Ramos (cell line): ENCODE results near the gene NPC1L1.

Source experiments
- in situ Hi-C: fragments of 300-500 bp; cut with MboI; formaldehyde crosslinking; loops from one replicate; pipeline ENCODE4 v1.14.3; 2022; ENCODE audit warnings: low sequenced_read_pairs; ENCODE audit not compliant: unreplicated experiment

The NPC1L1 gene

GRCh38 chr7:44482502-44483485 is 58.3 kb downstream of the NPC1L1 start:
- in situ Hi-C loops = no loop called here

GRCh38 chr7:44477938-44478337 is 63.2 kb downstream of the NPC1L1 start:
- in situ Hi-C loops = loop anchor here (5.0 kb wide), 1 partner anchor 236 kb away; no protein-coding TSS in a partner anchor

GRCh38 chr7:44477063-44477830 is 63.9 kb downstream of the NPC1L1 start:
- in situ Hi-C loops = loop anchor here (5.0 kb wide), 1 partner anchor 235 kb away; no protein-coding TSS in a partner anchor

GRCh38 chr7:44476313-44476712 is 64.8 kb downstream of the NPC1L1 start:
- in situ Hi-C loops = loop anchor here (5.0 kb wide), 1 partner anchor 234 kb away; no protein-coding TSS in a partner anchor

DNA sequence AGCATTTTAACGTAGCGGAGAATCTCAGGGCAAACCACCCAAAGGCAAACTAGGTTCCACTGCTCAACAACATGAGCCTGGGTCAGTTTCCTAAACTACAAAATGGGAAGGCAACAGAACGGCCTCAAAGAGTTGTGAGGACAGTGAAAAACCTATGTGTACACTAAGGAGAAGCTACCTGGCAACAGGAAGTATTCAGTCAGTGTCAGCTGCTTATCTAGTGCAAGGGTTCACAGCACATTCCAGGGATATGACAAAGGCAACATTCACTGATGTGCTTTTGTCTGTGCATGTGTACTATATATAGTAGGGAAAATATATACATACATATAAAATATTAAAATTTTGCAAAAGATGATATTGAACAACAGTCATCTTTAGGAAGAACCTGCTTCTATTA is 67.8 kb downstream of the NPC1L1 start:
- in situ Hi-C loops = no loop called here

- in situ Hi-C loops = no loop called here
Observed at GRCh38 chr7:44472843-44473242, 68.3 kb downstream of the NPC1L1 start.

GRCh38 chr7:44471850-44472249 is 69.3 kb downstream of the NPC1L1 start:
- in situ Hi-C loops = no loop called here

DNA sequence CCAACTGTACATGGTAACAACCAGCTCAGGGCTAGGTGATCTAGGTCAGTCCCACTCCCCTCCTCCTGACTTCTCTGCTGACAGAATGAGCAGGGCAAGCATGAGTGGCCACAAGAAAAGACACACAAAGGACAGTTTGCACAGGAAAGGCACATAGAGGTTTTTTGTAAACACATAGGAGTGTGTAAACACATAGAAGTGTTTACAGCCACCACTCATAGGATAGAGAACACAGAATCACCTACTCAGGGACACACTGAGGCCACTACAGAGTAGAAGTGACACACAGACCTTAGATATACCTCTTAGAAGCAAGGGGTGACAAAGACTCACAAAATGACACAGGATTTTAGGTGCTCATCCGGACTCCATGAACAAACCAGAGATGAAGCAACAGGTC is 69.7 kb downstream of the NPC1L1 start:
- in situ Hi-C loops = no loop called here

- in situ Hi-C loops = no loop called here
Observed at GRCh38 chr7:44470628-44471245, 70.4 kb downstream of the NPC1L1 start.

- in situ Hi-C loops = no loop called here
Observed at GRCh38 chr7:44470135-44470479, 71.0 kb downstream of the NPC1L1 start.

DNA sequence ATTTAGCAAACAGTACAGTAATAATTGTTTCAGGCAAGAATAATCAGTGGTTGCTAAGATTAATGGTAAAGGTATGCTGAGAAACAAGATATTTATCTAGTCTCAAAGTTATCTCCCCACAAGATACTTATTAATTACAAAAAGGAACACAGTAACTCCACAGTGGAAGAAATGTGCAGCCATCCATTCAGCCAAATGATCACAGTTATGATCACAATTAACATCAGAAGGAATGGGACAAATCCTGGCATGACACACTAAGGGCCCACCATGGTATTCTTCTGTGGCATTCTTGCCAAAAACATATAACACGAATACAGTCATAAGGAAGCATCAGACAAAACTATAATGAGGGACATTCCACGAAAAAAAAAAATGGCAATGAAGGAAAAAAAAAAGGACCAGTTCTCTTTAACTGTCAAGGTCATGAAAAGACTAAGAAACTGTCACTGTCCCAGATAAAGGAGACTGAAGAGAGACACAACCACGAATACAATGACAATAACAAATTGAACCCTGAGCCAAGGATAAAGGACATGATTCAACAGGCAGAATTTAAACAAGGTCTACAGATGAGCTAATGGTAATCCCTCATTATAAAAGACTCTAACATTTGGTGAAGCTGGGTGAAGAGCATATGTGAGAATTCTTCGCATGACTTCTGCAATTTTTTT is 71.5 kb downstream of the NPC1L1 start:
- in situ Hi-C loops = no loop called here

- in situ Hi-C loops = no loop called here
Observed at GRCh38 chr7:44467217-44467548, 73.9 kb downstream of the NPC1L1 start.

DNA sequence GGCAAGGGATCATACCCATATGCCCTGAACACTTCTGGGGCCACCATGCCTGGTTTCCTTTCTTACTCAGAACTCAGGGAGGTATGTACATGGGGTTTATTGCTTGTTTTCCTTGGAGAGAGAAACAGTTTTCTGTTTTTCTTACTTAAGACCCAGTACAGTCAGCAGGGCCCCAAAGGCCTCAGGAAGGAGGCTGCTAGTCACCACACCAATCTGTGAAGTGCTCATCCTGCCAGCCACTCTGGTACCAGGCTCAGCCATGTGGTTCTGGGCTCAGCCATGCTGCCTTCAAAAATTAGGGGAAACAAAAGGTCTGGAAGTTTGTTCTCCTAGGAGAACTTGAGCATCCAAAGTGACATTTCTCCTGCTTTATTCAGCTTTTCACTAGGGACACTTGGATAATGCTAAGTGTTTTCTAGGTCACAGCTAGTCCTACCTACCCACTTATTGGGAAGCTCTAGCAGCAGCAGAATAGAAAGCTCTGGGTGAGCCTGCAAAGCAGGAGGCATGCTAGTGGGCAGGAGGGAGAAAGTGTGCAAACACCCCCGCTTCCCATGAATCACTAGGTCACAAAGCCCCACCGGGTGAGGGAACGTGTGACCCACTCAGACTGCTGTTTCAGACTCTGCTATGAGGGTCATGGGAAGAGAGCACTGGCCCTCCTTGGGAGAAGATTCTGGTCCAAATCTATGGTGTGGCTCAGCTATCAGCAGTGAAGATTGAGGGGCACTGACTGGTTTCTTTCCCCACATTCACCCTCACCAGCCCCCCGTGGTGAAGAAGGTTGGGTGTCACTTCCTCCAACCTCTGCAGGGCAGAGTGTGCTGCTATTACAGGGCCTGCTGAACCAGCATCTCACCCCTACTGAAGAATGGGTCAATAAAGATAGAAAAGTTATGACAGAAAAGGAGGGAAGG is 74.6 kb downstream of the NPC1L1 start:
- in situ Hi-C loops = no loop called here

GRCh38 chr7:44465490-44465889 is 75.6 kb downstream of the NPC1L1 start:
- in situ Hi-C loops = no loop called here

DNA sequence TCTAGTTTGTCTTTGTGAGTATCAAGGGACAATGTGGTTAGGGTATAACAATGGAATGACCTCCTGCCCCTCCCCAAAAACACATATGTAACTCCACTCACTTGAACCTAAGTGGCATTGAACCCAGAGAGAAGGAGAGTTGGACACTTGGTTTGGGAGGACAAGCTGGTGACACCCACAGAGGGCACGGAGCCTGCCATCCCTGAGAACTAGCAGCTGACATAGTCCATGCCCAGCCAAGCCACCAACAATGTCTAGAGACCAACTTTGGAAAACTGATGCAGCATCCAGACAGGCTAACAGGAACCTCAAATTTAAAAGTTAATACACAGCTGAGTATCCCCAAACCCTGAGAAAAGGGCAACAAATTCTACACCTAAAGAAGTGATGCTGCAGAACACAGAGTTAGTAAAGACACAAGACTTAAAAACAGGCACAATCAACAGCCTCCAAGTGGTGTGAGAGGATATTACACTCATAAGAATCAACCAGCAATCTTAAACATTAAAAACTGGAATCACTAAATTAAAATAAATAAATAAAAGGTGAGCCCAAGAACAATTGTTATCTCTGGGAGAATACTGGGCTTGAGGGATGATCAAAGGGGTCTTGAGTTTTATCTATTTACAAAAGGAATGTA is 77.8 kb downstream of the NPC1L1 start:
- in situ Hi-C loops = no loop called here
